Chondrocyte (in vitro differentiated cells): Measurements from ENCODE around the gene BCAN. TPM values are rescaled to one million over a fixed set of nuclear protein-coding genes. Genes with fewer than 3 reads are reported as not detected.
"Not testable (repeated sequence)": the region's sequence is repeated elsewhere in the genome, so short reads cannot be mapped to it uniquely, and the experiment has no call there.

ENCODE experiments used
- DNase-seq: peaks from one replicate; pipeline ENCODE4 v3.0.0; 2021; ENCODE audit warnings: mixed read lengths, low spot score
- H3K27ac Mint-ChIP-seq: one replicate; pipeline ENCODE4 v1.8.0; 2021; ENCODE audit warnings: mild to moderate bottlenecking, moderate library complexity, mixed read lengths; ENCODE audit not compliant: unreplicated experiment
- H3K27me3 Mint-ChIP-seq: 2 replicates; pipeline ENCODE4 v1.8.0; 2021; ENCODE audit warnings: low read depth, mixed read lengths
- H3K36me3 Mint-ChIP-seq: 2 replicates; pipeline ENCODE4 v1.8.0; 2021; ENCODE audit warnings: low read depth, mixed read lengths
- H3K4me1 Mint-ChIP-seq: 2 replicates; pipeline ENCODE4 v1.8.0; 2021; ENCODE audit warnings: low read depth, mild to moderate bottlenecking, mixed read lengths
- H3K4me3 Mint-ChIP-seq: one replicate; pipeline ENCODE4 v1.8.0; 2021; ENCODE audit warnings: mild to moderate bottlenecking, moderate library complexity, mixed read lengths; ENCODE audit not compliant: unreplicated experiment
- H3K9me3 Mint-ChIP-seq: 2 replicates; pipeline ENCODE4 v1.8.0; 2021; ENCODE audit warnings: low read depth, mixed read lengths
- total RNA-seq: library from RNA; stranded (reverse); gene quantifications from 3 replicates; pipeline ENCODE4 v1.2.1, GENCODE V29; 2021
- TF ChIP-seq, protein P1 (sequence below): fragments of 200-600 bp; sonication (generic); IDR thresholded peaks from 2 replicates; pipeline ENCODE4 v1.5.0; 2021; ENCODE audit warnings: antibody characterized with exemption, mild to moderate bottlenecking, moderate library complexity

The BCAN gene
- total RNA-seq, 1 donor from 2014 or later = not detected

DNA sequence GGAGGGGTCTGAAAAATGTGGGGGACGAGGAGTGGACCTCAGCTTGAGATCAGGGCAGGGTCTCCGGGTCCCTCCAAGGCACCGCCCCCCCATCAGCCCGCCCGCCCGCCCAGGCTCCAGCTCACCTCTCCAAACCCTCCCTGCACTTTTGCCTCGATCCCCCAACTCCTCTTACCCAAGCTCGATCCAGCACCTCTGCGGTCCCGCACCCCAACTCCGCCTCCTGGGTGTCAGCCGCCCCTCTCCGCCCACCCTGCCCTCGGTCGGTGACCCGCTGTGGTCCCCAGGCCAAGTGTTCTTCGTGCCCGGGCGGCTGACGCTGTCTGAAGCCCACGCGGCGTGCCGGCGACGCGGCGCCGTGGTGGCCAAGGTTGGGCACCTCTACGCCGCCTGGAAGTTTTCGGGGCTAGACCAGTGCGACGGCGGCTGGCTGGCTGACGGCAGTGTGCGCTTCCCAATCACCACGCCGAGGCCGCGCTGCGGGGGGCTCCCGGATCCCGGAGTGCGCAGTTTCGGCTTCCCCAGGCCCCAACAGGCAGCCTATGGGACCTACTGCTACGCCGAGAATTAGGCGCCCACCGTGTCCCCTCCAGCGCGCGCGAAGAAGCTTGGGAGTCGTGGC, 17.0 kb upstream of the BCAN start:
- Mint-ChIP-seq H3K4me3 (peak overlapping the region; percentile 61), H3K4me1 (peaks cover 9% of the 10 kb centered on the region), H3K27ac (no peak overlapping the region), H3K27me3 (peaks cover 47% of the 10 kb centered on the region), H3K36me3 (peaks cover 2% of the 10 kb centered on the region), H3K9me3 (no peaks in the 10 kb centered on the region)
- TF ChIP-seq, protein P1, sequence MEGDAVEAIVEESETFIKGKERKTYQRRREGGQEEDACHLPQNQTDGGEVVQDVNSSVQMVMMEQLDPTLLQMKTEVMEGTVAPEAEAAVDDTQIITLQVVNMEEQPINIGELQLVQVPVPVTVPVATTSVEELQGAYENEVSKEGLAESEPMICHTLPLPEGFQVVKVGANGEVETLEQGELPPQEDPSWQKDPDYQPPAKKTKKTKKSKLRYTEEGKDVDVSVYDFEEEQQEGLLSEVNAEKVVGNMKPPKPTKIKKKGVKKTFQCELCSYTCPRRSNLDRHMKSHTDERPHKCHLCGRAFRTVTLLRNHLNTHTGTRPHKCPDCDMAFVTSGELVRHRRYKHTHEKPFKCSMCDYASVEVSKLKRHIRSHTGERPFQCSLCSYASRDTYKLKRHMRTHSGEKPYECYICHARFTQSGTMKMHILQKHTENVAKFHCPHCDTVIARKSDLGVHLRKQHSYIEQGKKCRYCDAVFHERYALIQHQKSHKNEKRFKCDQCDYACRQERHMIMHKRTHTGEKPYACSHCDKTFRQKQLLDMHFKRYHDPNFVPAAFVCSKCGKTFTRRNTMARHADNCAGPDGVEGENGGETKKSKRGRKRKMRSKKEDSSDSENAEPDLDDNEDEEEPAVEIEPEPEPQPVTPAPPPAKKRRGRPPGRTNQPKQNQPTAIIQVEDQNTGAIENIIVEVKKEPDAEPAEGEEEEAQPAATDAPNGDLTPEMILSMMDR = no peak
- no peak for DNase-seq

DNA sequence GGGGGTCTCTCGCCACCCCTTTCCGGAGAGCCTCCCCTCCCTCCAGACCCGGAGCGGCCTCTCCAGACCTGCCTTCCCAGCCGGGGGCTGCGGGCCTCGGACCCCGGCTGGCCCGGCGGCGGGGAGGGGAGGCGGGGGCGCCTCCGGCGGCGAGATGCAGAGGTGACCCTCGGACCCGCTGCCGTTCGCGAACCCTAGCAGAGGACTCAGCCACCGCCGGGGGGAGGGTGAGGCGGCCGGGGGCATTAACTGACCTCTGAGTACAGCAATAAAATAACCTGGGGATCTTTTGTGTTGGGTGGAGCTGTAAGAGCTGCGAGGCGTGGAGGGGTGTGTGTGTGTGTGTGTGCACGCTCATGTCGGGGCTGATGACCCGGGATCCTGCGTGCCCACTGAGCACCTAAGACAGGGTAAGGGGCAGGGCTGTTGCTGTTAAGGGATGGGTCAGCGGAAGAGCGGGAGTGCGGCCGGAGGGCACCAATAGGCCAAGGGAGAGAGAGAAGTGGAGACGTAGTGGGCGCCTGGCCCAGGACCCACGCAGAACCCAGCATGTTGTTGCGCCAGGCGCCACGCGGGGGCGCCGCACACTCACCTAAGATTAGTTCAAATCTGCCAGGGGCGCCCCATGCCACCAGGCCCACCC, 16.4 kb upstream of the BCAN start:
- H3K4me3 Mint-ChIP-seq = peak overlapping the region; percentile 61
- H3K36me3 Mint-ChIP-seq = peaks cover 2% of the 10 kb centered on the region
- H3K27me3 Mint-ChIP-seq = peaks cover 42% of the 10 kb centered on the region
- peaks cover 9% of the 10 kb centered on the region for H3K4me1 Mint-ChIP-seq
- no peak overlapping the region for H3K27ac Mint-ChIP-seq
- no peaks in the 10 kb centered on the region for H3K9me3 Mint-ChIP-seq
- DNase-seq = no peak
- TF ChIP-seq, protein P1 = peak; percentile 90

DNA sequence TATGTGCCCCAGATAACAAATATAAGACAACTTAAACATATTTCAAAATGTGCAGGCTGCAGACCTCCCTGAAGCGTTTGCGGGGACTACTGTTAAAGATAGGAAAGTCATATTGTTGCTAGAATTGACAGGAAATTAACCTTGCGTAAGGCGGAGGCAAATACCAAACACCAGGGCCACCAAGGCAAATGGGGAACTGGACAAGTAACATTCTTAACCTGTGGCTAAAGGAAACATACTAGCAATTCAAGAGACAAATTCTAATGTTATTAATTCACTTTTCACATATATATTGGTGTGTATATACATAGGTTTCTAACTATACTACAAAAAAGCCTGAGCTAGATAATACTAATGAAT, 15.9 kb upstream of the BCAN start:
- Mint-ChIP-seq H3K9me3 (no peaks in the 10 kb centered on the region), H3K27ac (no peak overlapping the region), H3K4me1 (peaks cover 9% of the 10 kb centered on the region), H3K4me3 (no peak overlapping the region), H3K36me3 (peaks cover 2% of the 10 kb centered on the region), H3K27me3 (peaks cover 44% of the 10 kb centered on the region)
- TF ChIP-seq, protein P1 = peak; percentile 54
- DNase-seq = no peak

DNA sequence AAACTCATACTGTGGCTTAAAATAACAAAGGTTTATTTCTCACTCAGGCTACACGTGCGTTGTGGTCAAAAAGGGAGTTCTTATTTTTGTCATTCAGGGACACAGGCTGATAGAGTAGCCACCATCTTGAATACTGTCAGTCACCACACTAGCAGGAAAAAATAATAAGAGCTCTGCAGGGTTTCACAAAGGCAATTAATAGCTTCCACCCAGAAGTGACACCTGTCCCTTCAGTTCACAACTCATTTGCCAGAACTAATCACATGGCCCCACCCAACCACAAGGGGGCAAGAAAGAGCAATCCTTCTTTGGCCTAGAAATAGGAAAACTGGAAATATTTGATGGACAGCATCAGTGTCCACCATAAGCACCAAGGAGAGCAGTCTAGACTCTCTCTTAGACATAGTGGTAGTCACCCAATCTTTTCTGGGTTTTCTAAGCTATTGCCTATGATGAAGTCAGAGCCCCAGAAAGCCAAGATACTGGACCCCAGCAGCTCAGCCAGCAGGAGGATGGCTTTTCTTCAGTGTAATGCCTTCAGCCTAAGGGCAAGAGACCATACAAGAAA, 14.5 kb upstream of the BCAN start:
- Mint-ChIP-seq H3K27me3 (peaks cover 47% of the 10 kb centered on the region), H3K27ac (no peak overlapping the region), H3K9me3 (no peaks in the 10 kb centered on the region), H3K36me3 (peaks cover 2% of the 10 kb centered on the region), H3K4me3 (no peak overlapping the region), H3K4me1 (peaks cover 9% of the 10 kb centered on the region)
- TF ChIP-seq, protein P1 = peak; percentile 78
- no peak for DNase-seq

DNA sequence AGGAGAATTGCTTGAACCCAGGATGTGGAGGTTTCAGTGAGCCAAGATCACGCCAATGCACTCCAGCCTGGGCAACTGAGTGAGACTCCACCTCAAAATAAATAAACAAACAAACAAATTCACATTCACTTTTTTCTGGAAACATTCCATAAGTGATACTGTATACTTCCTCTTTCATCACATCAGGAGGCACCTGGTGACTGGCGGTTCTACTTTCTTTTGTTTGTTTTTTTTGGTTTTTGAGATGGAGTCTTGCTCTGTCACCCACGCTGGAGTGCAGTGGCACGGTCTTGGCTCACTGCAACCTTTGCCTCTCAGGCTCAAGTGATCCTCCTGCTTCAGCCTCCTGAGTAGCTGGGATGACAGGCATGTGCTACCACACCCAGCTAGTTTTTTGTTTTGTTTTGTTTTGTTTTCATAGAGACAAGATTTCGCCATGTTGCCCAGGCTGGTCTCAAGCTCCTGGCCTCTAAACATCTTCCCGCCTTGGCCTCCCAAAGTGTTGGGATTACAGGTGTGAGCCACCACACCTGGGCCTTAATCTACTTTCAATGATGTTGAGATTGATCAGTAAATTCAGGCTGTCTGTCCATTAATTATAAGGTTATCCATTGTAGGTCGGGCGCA, 12.0 kb upstream of the BCAN start:
- peaks cover 4% of the 10 kb centered on the region for H3K36me3 Mint-ChIP-seq
- TF ChIP-seq, protein P1 = no peak
- H3K4me1 Mint-ChIP-seq = peaks cover 6% of the 10 kb centered on the region
- H3K27ac Mint-ChIP-seq = no peak overlapping the region
- H3K9me3 Mint-ChIP-seq = no peaks in the 10 kb centered on the region
- no peak overlapping the region for H3K4me3 Mint-ChIP-seq
- DNase-seq = no peak
- H3K27me3 Mint-ChIP-seq = peaks cover 54% of the 10 kb centered on the region

- not testable (repeated sequence) for DNase-seq, H3K4me1 Mint-ChIP-seq, H3K27ac Mint-ChIP-seq, H3K9me3 Mint-ChIP-seq, H3K36me3 Mint-ChIP-seq, H3K4me3 Mint-ChIP-seq
- H3K27me3 Mint-ChIP-seq = peaks cover 54% of the 10 kb centered on the region
Measured at GRCh38 chr1:156631152-156631551, 10.8 kb upstream of the BCAN start.
